HepG2 (cell line): ENCODE measurements around the gene C9orf50. TPM values are rescaled to one million over a fixed set of nuclear protein-coding genes. Genes with fewer than 3 reads are reported as not detected.

Source experiments
- ASH2L ChIP-seq: fragments of 300-600, 200-600 bp; sonication (generic); IDR thresholded peaks from 2 replicates; pipeline ENCODE4 v1.7.0; 2017; ENCODE audit warnings: low read depth, mild to moderate bottlenecking, moderate library complexity, mixed read lengths, low read length; ENCODE audit not compliant: insufficient read length
- ATF4 ChIP-seq, 2 experiments: fragments of 450-650 bp in 1 of 2; sonication (generic) in 1 of 2; formaldehyde crosslinking; IDR thresholded peaks; 2 replicates each; pipeline versions ENCODE4 v1.5.0 to v1.8.0; 2020 to 2022; ENCODE audit warnings: mild to moderate bottlenecking in 1 of 2, missing genetic modification reagents in 1 of 2
- ATF7 ChIP-seq, 2 experiments: fragments of 450-650 bp in 1 of 2; sonication (generic) in 1 of 2; formaldehyde crosslinking in 1 of 2; IDR thresholded peaks; 2 replicates each; pipeline versions ENCODE4 v1.4.0 to v1.6.1; 2016 to 2020; ENCODE audit warnings: antibody characterized with exemption in 1 of 2, mild to moderate bottlenecking in 1 of 2, missing genetic modification reagents in 1 of 2
- CC2D1A ChIP-seq: sonication (generic); formaldehyde crosslinking; IDR thresholded peaks from 2 replicates; pipeline ENCODE4 v1.8.1; 2023; ENCODE audit warnings: mild to moderate bottlenecking, missing genetic modification reagents
- ELF1 ChIP-seq: sonication (generic); formaldehyde crosslinking; IDR thresholded peaks from 2 replicates; pipeline ENCODE4 v1.4.0; 2020; ENCODE audit warnings: missing genetic modification reagents
- HNRNPL ChIP-seq: fragments of 200-400 bp; formaldehyde crosslinking; IDR thresholded peaks from 2 replicates; pipeline ENCODE4 v1.6.1; 2017; ENCODE audit warnings: mild to moderate bottlenecking, low read depth, low read length
- KLF12 ChIP-seq: sonication (generic); formaldehyde crosslinking; IDR thresholded peaks from 2 replicates; pipeline ENCODE4 v1.4.0; 2020; ENCODE audit warnings: missing genetic modification reagents, borderline replicate concordance
- LRRFIP1 ChIP-seq: sonication (generic); formaldehyde crosslinking; conservative IDR thresholded peaks from 2 replicates; pipeline ENCODE4 v1.4.0; 2020; ENCODE audit warnings: missing genetic modification reagents
- MATR3 ChIP-seq: sonication (generic); formaldehyde crosslinking; IDR thresholded peaks from 2 replicates; pipeline ENCODE4 v1.4.0; 2020; ENCODE audit warnings: missing genetic modification reagents
- MEF2D ChIP-seq: sonication (generic); formaldehyde crosslinking; IDR thresholded peaks from 2 replicates; pipeline ENCODE4 v1.5.1; 2020; ENCODE audit warnings: mild to moderate bottlenecking, missing genetic modification reagents
- MIXL1 ChIP-seq: IDR thresholded peaks from 2 replicates; pipeline ENCODE4 v1.6.1; 2016
- NR2F1 ChIP-seq, 2 experiments: fragments of 450-650 bp in 1 of 2; formaldehyde crosslinking in 1 of 2; IDR thresholded peaks; 2 replicates each; pipeline versions ENCODE4 v1.5.0 to v1.6.1; 2016 to 2020; ENCODE audit warnings: mild to moderate bottlenecking in 1 of 2, missing compliant biosample characterization in 1 of 2, missing genetic modification reagents in 1 of 2, moderate library complexity in 1 of 2
- PCBP1 ChIP-seq: fragments of 200-400 bp; formaldehyde crosslinking; IDR thresholded peaks from 2 replicates; pipeline ENCODE4 v1.6.1; 2017; ENCODE audit warnings: mild to moderate bottlenecking, low read depth, low read length, borderline replicate concordance
- POGZ ChIP-seq: sonication (generic); formaldehyde crosslinking; IDR thresholded peaks from 2 replicates; pipeline ENCODE4 v1.4.0; 2020; ENCODE audit warnings: mild to moderate bottlenecking, missing genetic modification reagents
- RNF2 ChIP-seq: fragments of 450-650 bp; conservative IDR thresholded peaks from 2 replicates; pipeline ENCODE4 v1.6.1; 2016; ENCODE audit warnings: low read depth
- RXRB ChIP-seq: IDR thresholded peaks from 2 replicates; pipeline ENCODE4 v1.6.1; 2016; ENCODE audit warnings: borderline replicate concordance, missing genetic modification reagents, missing compliant biosample characterization
- TARDBP ChIP-seq: sonication (generic); formaldehyde crosslinking; IDR thresholded peaks from 2 replicates; pipeline ENCODE4 v1.8.0; 2022; ENCODE audit warnings: mild to moderate bottlenecking, missing genetic modification reagents
- TBX3 ChIP-seq: fragments of 450-650 bp; IDR thresholded peaks from 2 replicates; pipeline ENCODE4 v1.6.1; 2017; ENCODE audit warnings: antibody characterized with exemption, mild to moderate bottlenecking, inconsistent platforms, borderline replicate concordance
- TP53 ChIP-seq: sonication (generic); formaldehyde crosslinking; conservative IDR thresholded peaks from 2 replicates; pipeline ENCODE4 v1.4.0; 2020; ENCODE audit warnings: missing genetic modification reagents
- ZFP82 ChIP-seq: sonication (generic); formaldehyde crosslinking; IDR thresholded peaks from 2 replicates; pipeline ENCODE4 v1.5.1; 2020; ENCODE audit warnings: mild to moderate bottlenecking, missing genetic modification reagents, borderline replicate concordance
- ZNF143 ChIP-seq: sonication (generic); formaldehyde crosslinking; IDR thresholded peaks from 2 replicates; pipeline ENCODE4 v1.4.0; 2020; ENCODE audit warnings: missing genetic modification reagents
- ZNF607 ChIP-seq: sonication (generic); formaldehyde crosslinking; IDR thresholded peaks from 2 replicates; pipeline ENCODE4 v1.5.1; 2020; ENCODE audit warnings: missing genetic modification reagents, mild to moderate bottlenecking, borderline replicate concordance
- ZNF792 ChIP-seq: IDR thresholded peaks from 2 replicates; pipeline ENCODE4 v1.6.1; 2016
- ZNF878 ChIP-seq: sonication (generic); formaldehyde crosslinking; IDR thresholded peaks from 2 replicates; pipeline ENCODE4 v1.8.1; 2023; ENCODE audit warnings: mild to moderate bottlenecking, missing genetic modification reagents, moderate library complexity
- polyA plus RNA-seq, 8 experiments: library from polyadenylated mRNA; depleted of rRNA in 3 of 8; stranded (reverse) in 7 of 8; unstranded in 1 of 8; fragments of >200 nt; fragmentation: Illumina TruSeq in 4 of 8; extraction: Trizol in 4 of 8; gene quantifications; 2 replicates each; pipeline versions ENCODE4 v1.2.1 to v1.2.3, GENCODE V29; 2011 to 2016; ENCODE audit warnings: low read depth in 4 of 8, missing spikeins in 1 of 8, mixed read lengths in 1 of 8; ENCODE audit not compliant: insufficient read depth in 1 of 8
- total RNA-seq, 5 experiments: library from RNA; depleted of rRNA; stranded (reverse); fragments of >200 nt; fragmentation: Illumina TruSeq; extraction: Trizol; gene quantifications; 2 replicates each; pipeline ENCODE4 v1.2.3, GENCODE V29; 2016; ENCODE audit warnings: low read depth in 1 of 5
- TF ChIP-seq, protein P1 (sequence below): sonication (generic); formaldehyde crosslinking; IDR thresholded peaks from 2 replicates; pipeline ENCODE4 v1.4.0; 2020; ENCODE audit warnings: mild to moderate bottlenecking, missing genetic modification reagents

C9orf50 gene
- total and polyA plus RNA-seq, 2 of the 13 experiments (the other 11 are each of a cell fraction or from before 2014, with no cell fraction given): not detected

- TF ChIP-seq KLF12 (CRISPR knock-in tag): peak; percentile 78; the same call in 1 of the 2 replicates
- peak; percentile 83; the same call in 1 of the 2 replicates for TF ChIP-seq TP53
- no peak for TF ChIP-seq MEF2D (CRISPR knock-in tag)
- peak; percentile 63; the same call in 1 of the 2 replicates for TF ChIP-seq TARDBP (CRISPR knock-in tag)
- TF ChIP-seq NR2F1 (CRISPR knock-in tag; IDR thresholded peaks at IDR 0.05): peak; percentile 15 to 55; a peak in 2 of 4 replicates
- TF ChIP-seq ZNF878 (CRISPR knock-in tag): peak; percentile 91; the same call in 1 of the 2 replicates
- peak; percentile 42; the same call in 1 of the 2 replicates for TF ChIP-seq TBX3
- no peak for TF ChIP-seq ASH2L
- no peak for TF ChIP-seq CC2D1A (CRISPR knock-in tag)
- 0 out of 2 replicates have a peak, but pooled peaks have one; percentile 56 for TF ChIP-seq ZNF143 (CRISPR knock-in tag)
- TF ChIP-seq, protein P1, sequence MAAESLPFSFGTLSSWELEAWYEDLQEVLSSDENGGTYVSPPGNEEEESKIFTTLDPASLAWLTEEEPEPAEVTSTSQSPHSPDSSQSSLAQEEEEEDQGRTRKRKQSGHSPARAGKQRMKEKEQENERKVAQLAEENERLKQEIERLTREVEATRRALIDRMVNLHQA (CRISPR knock-in tag): no peak
- TF ChIP-seq PCBP1: no peak; the same call in 1 of the 2 replicates
- TF ChIP-seq LRRFIP1 (CRISPR knock-in tag): no peak
- TF ChIP-seq ZNF607: peak; percentile 72; the same call in 1 of the 2 replicates
- peak; percentile 59 for TF ChIP-seq RNF2
- TF ChIP-seq POGZ (CRISPR knock-in tag): peak; percentile 61
- no peak for TF ChIP-seq ATF7 (IDR thresholded peaks at IDR 0.05)
- peak; percentile 29; the same call in 1 of the 2 replicates for TF ChIP-seq ATF7 (CRISPR knock-in tag; IDR thresholded peaks at IDR 0.05)
- TF ChIP-seq MIXL1 (CRISPR knock-in tag): peak; percentile 67; the same call in 1 of the 2 replicates
- TF ChIP-seq ATF4 (CRISPR knock-in tag; IDR thresholded peaks at IDR 0.05): peak in 1 of 2 experiments; percentile 68; a peak in 2 of 4 replicates
- TF ChIP-seq ELF1 (CRISPR knock-in tag): peak; percentile 32
- peak; percentile 64; the same call in 1 of the 2 replicates for TF ChIP-seq ZNF792 (CRISPR knock-in tag)
- TF ChIP-seq RXRB (CRISPR knock-in tag): peak; percentile 93
- TF ChIP-seq HNRNPL: peak; percentile 65
- 0 out of 2 replicates have a peak, but pooled peaks have one; percentile 29 for TF ChIP-seq ZFP82
- TF ChIP-seq MATR3 (CRISPR knock-in tag): no peak
Observed at GRCh38 chr9:129597355-129598088, 23.4 kb downstream of the C9orf50 start (continued).
